ENCODE results near the gene PTPRN2. TPM values are rescaled to one million over a fixed set of nuclear protein-coding genes. Genes with fewer than 3 reads are reported as not detected.

Gene PTPRN2
- total and polyA plus RNA-seq, 2 of the 8 experiments (the other 6 are each of a cell fraction or from before 2014, with no cell fraction given), result 2.6 to 4.5 TPM

- TF ChIP-seq, protein P1, sequence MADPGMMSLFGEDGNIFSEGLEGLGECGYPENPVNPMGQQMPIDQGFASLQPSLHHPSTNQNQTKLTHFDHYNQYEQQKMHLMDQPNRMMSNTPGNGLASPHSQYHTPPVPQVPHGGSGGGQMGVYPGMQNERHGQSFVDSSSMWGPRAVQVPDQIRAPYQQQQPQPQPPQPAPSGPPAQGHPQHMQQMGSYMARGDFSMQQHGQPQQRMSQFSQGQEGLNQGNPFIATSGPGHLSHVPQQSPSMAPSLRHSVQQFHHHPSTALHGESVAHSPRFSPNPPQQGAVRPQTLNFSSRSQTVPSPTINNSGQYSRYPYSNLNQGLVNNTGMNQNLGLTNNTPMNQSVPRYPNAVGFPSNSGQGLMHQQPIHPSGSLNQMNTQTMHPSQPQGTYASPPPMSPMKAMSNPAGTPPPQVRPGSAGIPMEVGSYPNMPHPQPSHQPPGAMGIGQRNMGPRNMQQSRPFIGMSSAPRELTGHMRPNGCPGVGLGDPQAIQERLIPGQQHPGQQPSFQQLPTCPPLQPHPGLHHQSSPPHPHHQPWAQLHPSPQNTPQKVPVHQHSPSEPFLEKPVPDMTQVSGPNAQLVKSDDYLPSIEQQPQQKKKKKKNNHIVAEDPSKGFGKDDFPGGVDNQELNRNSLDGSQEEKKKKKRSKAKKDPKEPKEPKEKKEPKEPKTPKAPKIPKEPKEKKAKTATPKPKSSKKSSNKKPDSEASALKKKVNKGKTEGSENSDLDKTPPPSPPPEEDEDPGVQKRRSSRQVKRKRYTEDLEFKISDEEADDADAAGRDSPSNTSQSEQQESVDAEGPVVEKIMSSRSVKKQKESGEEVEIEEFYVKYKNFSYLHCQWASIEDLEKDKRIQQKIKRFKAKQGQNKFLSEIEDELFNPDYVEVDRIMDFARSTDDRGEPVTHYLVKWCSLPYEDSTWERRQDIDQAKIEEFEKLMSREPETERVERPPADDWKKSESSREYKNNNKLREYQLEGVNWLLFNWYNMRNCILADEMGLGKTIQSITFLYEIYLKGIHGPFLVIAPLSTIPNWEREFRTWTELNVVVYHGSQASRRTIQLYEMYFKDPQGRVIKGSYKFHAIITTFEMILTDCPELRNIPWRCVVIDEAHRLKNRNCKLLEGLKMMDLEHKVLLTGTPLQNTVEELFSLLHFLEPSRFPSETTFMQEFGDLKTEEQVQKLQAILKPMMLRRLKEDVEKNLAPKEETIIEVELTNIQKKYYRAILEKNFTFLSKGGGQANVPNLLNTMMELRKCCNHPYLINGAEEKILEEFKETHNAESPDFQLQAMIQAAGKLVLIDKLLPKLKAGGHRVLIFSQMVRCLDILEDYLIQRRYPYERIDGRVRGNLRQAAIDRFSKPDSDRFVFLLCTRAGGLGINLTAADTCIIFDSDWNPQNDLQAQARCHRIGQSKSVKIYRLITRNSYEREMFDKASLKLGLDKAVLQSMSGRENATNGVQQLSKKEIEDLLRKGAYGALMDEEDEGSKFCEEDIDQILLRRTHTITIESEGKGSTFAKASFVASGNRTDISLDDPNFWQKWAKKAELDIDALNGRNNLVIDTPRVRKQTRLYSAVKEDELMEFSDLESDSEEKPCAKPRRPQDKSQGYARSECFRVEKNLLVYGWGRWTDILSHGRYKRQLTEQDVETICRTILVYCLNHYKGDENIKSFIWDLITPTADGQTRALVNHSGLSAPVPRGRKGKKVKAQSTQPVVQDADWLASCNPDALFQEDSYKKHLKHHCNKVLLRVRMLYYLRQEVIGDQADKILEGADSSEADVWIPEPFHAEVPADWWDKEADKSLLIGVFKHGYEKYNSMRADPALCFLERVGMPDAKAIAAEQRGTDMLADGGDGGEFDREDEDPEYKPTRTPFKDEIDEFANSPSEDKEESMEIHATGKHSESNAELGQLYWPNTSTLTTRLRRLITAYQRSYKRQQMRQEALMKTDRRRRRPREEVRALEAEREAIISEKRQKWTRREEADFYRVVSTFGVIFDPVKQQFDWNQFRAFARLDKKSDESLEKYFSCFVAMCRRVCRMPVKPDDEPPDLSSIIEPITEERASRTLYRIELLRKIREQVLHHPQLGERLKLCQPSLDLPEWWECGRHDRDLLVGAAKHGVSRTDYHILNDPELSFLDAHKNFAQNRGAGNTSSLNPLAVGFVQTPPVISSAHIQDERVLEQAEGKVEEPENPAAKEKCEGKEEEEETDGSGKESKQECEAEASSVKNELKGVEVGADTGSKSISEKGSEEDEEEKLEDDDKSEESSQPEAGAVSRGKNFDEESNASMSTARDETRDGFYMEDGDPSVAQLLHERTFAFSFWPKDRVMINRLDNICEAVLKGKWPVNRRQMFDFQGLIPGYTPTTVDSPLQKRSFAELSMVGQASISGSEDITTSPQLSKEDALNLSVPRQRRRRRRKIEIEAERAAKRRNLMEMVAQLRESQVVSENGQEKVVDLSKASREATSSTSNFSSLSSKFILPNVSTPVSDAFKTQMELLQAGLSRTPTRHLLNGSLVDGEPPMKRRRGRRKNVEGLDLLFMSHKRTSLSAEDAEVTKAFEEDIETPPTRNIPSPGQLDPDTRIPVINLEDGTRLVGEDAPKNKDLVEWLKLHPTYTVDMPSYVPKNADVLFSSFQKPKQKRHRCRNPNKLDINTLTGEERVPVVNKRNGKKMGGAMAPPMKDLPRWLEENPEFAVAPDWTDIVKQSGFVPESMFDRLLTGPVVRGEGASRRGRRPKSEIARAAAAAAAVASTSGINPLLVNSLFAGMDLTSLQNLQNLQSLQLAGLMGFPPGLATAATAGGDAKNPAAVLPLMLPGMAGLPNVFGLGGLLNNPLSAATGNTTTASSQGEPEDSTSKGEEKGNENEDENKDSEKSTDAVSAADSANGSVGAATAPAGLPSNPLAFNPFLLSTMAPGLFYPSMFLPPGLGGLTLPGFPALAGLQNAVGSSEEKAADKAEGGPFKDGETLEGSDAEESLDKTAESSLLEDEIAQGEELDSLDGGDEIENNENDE (IDR thresholded peaks at IDR 0.05; ENCODE audit: insufficient replicate concordance, low read length), result no peak
These were observed 557.1 kb downstream of the PTPRN2 start (continued) for GRCh38 chr7:158030566-158030965.

All from H1 (cell line).